Spleen (tissue), 11 donors: ENCODE measurements around the gene CGRRF1. TPM values are rescaled to one million over a fixed set of nuclear protein-coding genes. Genes with fewer than 3 reads are reported as not detected.

ENCODE experiments used
- DNase-seq: peaks from one replicate; pipeline ENCODE4 v3.0.0-alpha.2; 2020
- H3K27ac ChIP-seq, 8 donors: fragments of 200-600 bp; sonication (generic) in 7 of 8; 1 replicate in 4 of 8; 2 replicates in 4 of 8; pipeline versions ENCODE4 v1.5.0 to v1.8.0; 2016 to 2021; ENCODE audit warnings: inconsistent platforms in 4 of 8, mild to moderate bottlenecking in 4 of 8, moderate library complexity in 1 of 8
- H3K27me3 ChIP-seq, 7 donors: fragments of 200-600 bp; sonication (generic) in 6 of 7; replicated peaks in 1 of 7; 1 replicate in 4 of 7; 2 replicates in 3 of 7; pipeline versions ENCODE4 v1.5.0 to v1.8.0; 2016 to 2021; ENCODE audit warnings: inconsistent platforms in 3 of 7, mild to moderate bottlenecking in 1 of 7
- H3K36me3 ChIP-seq, 6 donors: fragments of 200-600 bp; sonication (generic) in 5 of 6; 1 replicate in 4 of 6; 2 replicates in 2 of 6; pipeline versions ENCODE4 v1.5.0 to v1.8.0; 2016 to 2021; ENCODE audit warnings: inconsistent platforms in 2 of 6
- H3K4me1 ChIP-seq, 6 donors: fragments of 200-600 bp; sonication (generic) in 5 of 6; 1 replicate in 3 of 6; 2 replicates in 3 of 6; pipeline versions ENCODE4 v1.5.0 to v1.8.0; 2016 to 2021; ENCODE audit warnings: inconsistent platforms in 3 of 6
- H3K4me3 ChIP-seq, 8 donors: fragments of 200-600 bp; sonication (generic) in 7 of 8; 1 replicate in 4 of 8; 2 replicates in 4 of 8; pipeline versions ENCODE4 v1.5.0 to v1.8.0; 2016 to 2021; ENCODE audit warnings: inconsistent platforms in 4 of 8, mild to moderate bottlenecking in 4 of 8, moderate library complexity in 2 of 8
- H3K9me3 ChIP-seq, 8 donors: fragments of 200-600 bp; sonication (generic) in 7 of 8; 1 replicate in 4 of 8; 2 replicates in 4 of 8; pipeline versions ENCODE4 v1.5.0 to v1.8.0; 2016 to 2021; ENCODE audit warnings: inconsistent platforms in 4 of 8
- CTCF ChIP-seq, 11 experiments: fragments of 200-600 bp in 7 of 11; fragments of 450-650 bp in 4 of 11; sonication (generic) in 4 of 11; IDR thresholded peaks in 8 of 11; conservative IDR thresholded peaks in 3 of 11; 1 replicate in 7 of 11; 2 replicates in 4 of 11; pipeline versions ENCODE4 v1.4.0 to v1.8.0; 2016 to 2021; ENCODE audit warnings: antibody characterized with exemption in 11 of 11, inconsistent platforms in 4 of 11, mild to moderate bottlenecking in 1 of 11
- POLR2A ChIP-seq, 3 donors: fragments of 450-650 bp; IDR thresholded peaks; one replicate each; pipeline ENCODE4 v1.5.1; 2017; ENCODE audit warnings: antibody characterized with exemption in 3 of 3, mild to moderate bottlenecking in 1 of 3
- POLR2AphosphoS5 ChIP-seq, 3 donors: sonication (generic); formaldehyde crosslinking; IDR thresholded peaks; one replicate each; pipeline ENCODE4 v1.5.1; 2017; ENCODE audit warnings: antibody characterized with exemption in 3 of 3
- WGBS, 5 donors: extraction: QIAGEN DNeasy Blood & Tissue Kit in 3 of 5; methylation state at CpG; one replicate each; pipeline versions ENCODE4 v1.1.5 to v1.1.7; 2013 to 2018; 5-methylcytosine and 5-hydroxymethylcytosine counted together
- intact Hi-C: fragments of 100-400 bp; cut with DNase I; formaldehyde crosslinking; loops from one replicate; pipeline ENCODE4 v1.15.0; 2023; ENCODE audit warnings: low total_unique reads
- polyA plus RNA-seq, 3 donors: library from polyadenylated mRNA; stranded (reverse); fragments of 200-250 nt; gene quantifications; one replicate each; pipeline ENCODE4 v1.2.1, GENCODE V29; 2013
- total RNA-seq, 7 donors: library from RNA; depleted of rRNA in 3 of 7; stranded (reverse); fragments of >200 nt in 3 of 7; fragmentation: NEBNext Ultra II Directional in 4 of 7; extraction: Animal tissue kit (Norgen Biotek cat#: 25700) in 4 of 7; gene quantifications; one replicate each; pipeline versions ENCODE4 v1.1.0 to v1.2.1, GENCODE V29; 2016 to 2021
- donor health status: healthy with polysubstance abuse.
- donor health status: DM: no; HTN: no; CAD: no; lungs with moderate emphysema.
- donor health status: DM: no; HTN: no; CAD: no.
- donor health status: Bipolar disorder and iron deficiency.
- donor health status: healthy.
- donor health status: DM: no; HTN: no; CAD: no.
- donor health status: DM: yes; HTN: yes; CAD: no.

The CGRRF1 gene
- total and polyA plus RNA-seq, 10 donors: 11.3 to 19.8 (median 17.3) TPM

- Histone ChIP-seq H3K9me3 (no peaks in the 10 kb centered on the region), H3K4me1 (peaks cover 10 to 86% (median 70%) of the 10 kb centered on the region in 6 donors), H3K36me3 (peaks cover 0 to 20% (median 9%) of the 10 kb centered on the region in 6 donors), H3K4me3 (no peak overlapping the region), H3K27ac (peak overlapping the region in 3 of 8 donors; percentile 24 to 69 (median 28)), H3K27me3 (no peaks in the 10 kb centered on the region)
- whole genome bisulfite sequencing, 5 donors: 77 to 94% (median 89%) methylated on average over 1 of the region's 1 CpG
- TF ChIP-seq CTCF (IDR thresholded peaks at IDR 0.05 in 8 of 11, conservative IDR thresholded peaks at IDR 0.05 in 3 of 11): no peak
- no peak for TF ChIP-seq POLR2A (IDR thresholded peaks at IDR 0.05)
- TF ChIP-seq POLR2AphosphoS5 (IDR thresholded peaks at IDR 0.05): no peak
- no peak for DNase-seq
- intact Hi-C loops: no loop called here
Measured at GRCh38 chr14:54486685-54487084, 23.0 kb upstream of the CGRRF1 start.

DNA sequence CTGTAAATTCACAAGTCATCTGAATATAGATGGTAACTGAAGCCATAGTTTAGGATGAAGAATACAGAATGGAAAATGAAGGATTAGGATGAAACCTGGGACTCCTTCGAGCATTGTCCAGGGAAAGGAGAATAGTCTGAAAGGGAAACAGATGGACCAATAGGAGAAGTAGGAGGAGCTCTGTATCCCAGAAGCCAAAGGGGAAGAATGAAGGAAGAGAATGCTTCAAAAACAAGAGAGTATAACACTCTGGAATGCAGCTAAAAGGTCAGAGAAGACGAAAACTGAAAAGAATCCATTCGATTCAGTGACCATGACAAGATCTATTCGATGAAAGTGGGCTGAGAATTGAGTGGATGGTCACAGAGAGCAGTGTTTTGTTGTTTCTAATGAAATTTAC, 21.9 kb upstream of the CGRRF1 start:
- Histone ChIP-seq H3K27me3 (no peaks in the 10 kb centered on the region), H3K4me1 (peaks cover 10 to 76% (median 61%) of the 10 kb centered on the region in 6 donors), H3K9me3 (no peaks in the 10 kb centered on the region), H3K4me3 (peak overlapping the region; percentile 61 to 90 (median 78)), H3K27ac (peak overlapping the region; percentile 91 to 97 (median 95)), H3K36me3 (peaks cover 0 to 9% (median 3%) of the 10 kb centered on the region in 6 donors)
- TF ChIP-seq CTCF (IDR thresholded peaks at IDR 0.05 in 8 of 11, conservative IDR thresholded peaks at IDR 0.05 in 3 of 11): no peak
- no peak for TF ChIP-seq POLR2A (IDR thresholded peaks at IDR 0.05)
- no peak for TF ChIP-seq POLR2AphosphoS5 (IDR thresholded peaks at IDR 0.05)
- DNase-seq: no peak
- WGBS, 5 donors: 45 to 68% (median 57%) methylated on average over 4 of the region's 4 CpGs
- intact Hi-C loops: no loop called here

DNA sequence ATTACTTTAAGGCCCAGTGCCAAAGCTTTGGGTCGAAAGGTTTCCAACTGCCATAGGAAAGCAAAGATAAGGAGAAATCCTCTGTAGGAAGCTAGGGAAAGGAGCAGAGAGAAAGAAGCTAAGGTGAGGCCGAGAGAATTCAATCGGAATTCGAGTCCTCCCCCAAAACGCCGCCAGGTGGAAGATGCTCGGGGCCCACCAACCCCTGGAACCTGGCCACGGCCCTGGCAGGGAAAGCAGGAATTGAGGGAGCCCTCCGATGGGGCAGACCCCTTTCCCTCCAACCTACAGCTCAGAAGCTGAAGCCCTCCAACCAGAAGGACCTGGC, 21.4 kb upstream of the CGRRF1 start:
- H3K4me3 ChIP-seq: peak overlapping the region; percentile 61 to 90 (median 78)
- no peak for DNase-seq
- H3K27me3 ChIP-seq: no peaks in the 10 kb centered on the region
- H3K9me3 ChIP-seq: no peaks in the 10 kb centered on the region
- peak overlapping the region; percentile 91 to 97 (median 95) for H3K27ac ChIP-seq
- peaks cover 0 to 4% (median 0%) of the 10 kb centered on the region in 6 donors for H3K36me3 ChIP-seq
- intact Hi-C loops: no loop called here
- TF ChIP-seq CTCF (IDR thresholded peaks at IDR 0.05 in 8 of 11, conservative IDR thresholded peaks at IDR 0.05 in 3 of 11): peak in 1 of 11 experiments; percentile 12
- no peak for TF ChIP-seq POLR2A (IDR thresholded peaks at IDR 0.05)
- 0 to 1% (median 1%) methylated on average over 9 of the region's 9 CpGs for WGBS, 5 donors
- H3K4me1 ChIP-seq: peaks cover 10 to 70% (median 56%) of the 10 kb centered on the region in 6 donors

- Histone ChIP-seq H3K4me1 (peaks cover 10 to 65% (median 53%) of the 10 kb centered on the region in 6 donors), H3K9me3 (no peaks in the 10 kb centered on the region), H3K4me3 (peak within 1 kb of the TSS; percentile 61 to 90 (median 78)), H3K27ac (peak within 1 kb of the TSS; percentile 91 to 97 (median 95)), H3K27me3 (no peaks in the 10 kb centered on the region), H3K36me3 (no peaks in the 10 kb centered on the region)
- DNase-seq: peak; percentile 98
- TF ChIP-seq POLR2A (IDR thresholded peaks at IDR 0.05) (peak in 2 of 3 donors; percentile 0 to 63), POLR2AphosphoS5 (IDR thresholded peaks at IDR 0.05) (peak; percentile 95 to 97 (median 95)), CTCF (IDR thresholded peaks at IDR 0.05 in 8 of 11, conservative IDR thresholded peaks at IDR 0.05 in 3 of 11) (peak in 9 of 11 experiments; percentile 10 to 54 (median 38))
- intact Hi-C loops: no loop called here
- WGBS, 5 donors: 0% methylated on average over 28 to 51 of the region's 51 CpGs
Measured at GRCh38 chr14:54488646-54489317, 20.9 kb upstream of the CGRRF1 start, which contains the start of gene GMFB. Gene GMFB (minus strand): TSS chr14:54488980. CDS start chr14:54488927, 53 bp downstream.
